ENCODE data around the gene GBA2. TPM values are rescaled to one million over a fixed set of nuclear protein-coding genes. Genes with fewer than 3 reads are reported as not detected.
A peak's percentile ranks its signal among the peaks of the same experiment; 100 is the strongest.

The GBA2 gene
- polyA plus RNA-seq, 1 of the 3 experiments (the other 2 are of a cell fraction) = 71.5 TPM

- CTCF ChIA-PET = interaction anchor here (1.0 to 6.5 kb wide), 6 partner anchors 10 to 79 kb away, joined by 3 to 88 read pairs (median 7); partner anchors contain the start of genes CCDC107, GBA2, RGP1 and RMRP
- POLR2A ChIA-PET = interaction anchor here (0.9 to 1.1 kb wide), 2 partner anchors 12 to 20 kb away, joined by 3 to 5 read pairs; partner anchors contain the start of genes GBA2 and RGP1
Observed at GRCh38 chr9:35737143-35737542, 11.9 kb downstream of the GBA2 start.

GRCh38 chr9:35736201-35736633 is 12.8 kb downstream of the GBA2 start:
- peak overlapping the region; percentile 10 to 28; a peak in 3 of 4 replicates for H3K27ac ChIP-seq (ENCODE audit: low read depth in 2 of 2, low read length in 1 of 2)
- H4K20me1 ChIP-seq (ENCODE audit: insufficient read depth) = peaks cover 3% of the 10 kb centered on the region; the same call in 1 of the 2 replicates
- WGBS (ENCODE audit: low lambda C conversion rate) = 51% methylated on average over 3 of the region's 5 CpGs
- peaks cover 38% of the 10 kb centered on the region for H3K79me2 ChIP-seq (ENCODE audit: insufficient read depth)
- no peak overlapping the region for H3K4me3 ChIP-seq (ENCODE audit: low read depth in 2 of 2, low read length in 1 of 2)
- H3K36me3 ChIP-seq (replicated peaks in 1 of 2; ENCODE audit: control insufficient read depth in 1 of 2, insufficient read depth in 2 of 2, low read length in 1 of 2) = peaks cover 54 to 64% of the 10 kb centered on the region in 2 experiments
- H3K9ac ChIP-seq = no peak overlapping the region
- H2AFZ ChIP-seq (ENCODE audit: low read depth) = no peak overlapping the region
- H3K4me2 ChIP-seq = no peak overlapping the region
- no peaks in the 10 kb centered on the region for H3K9me3 ChIP-seq
- no peaks in the 10 kb centered on the region for H3K27me3 ChIP-seq (ENCODE audit: insufficient read depth)
- no peaks in the 10 kb centered on the region for H3K9me2 ChIP-seq
- ChIA-PET CTCF (interaction anchor here (0.5 to 6.5 kb wide), 19 partner anchors 9 to 769 kb away, joined by 3 to 88 read pairs (median 3); partner anchors contain the start of genes CCDC107, GBA2, HRCT1 and MSMP), POLR2A (interaction anchor here (1.1 to 1.2 kb wide), 2 partner anchors 12 to 21 kb away, joined by 3 to 7 read pairs; partner anchors contain the start of genes GBA2 and RGP1)
- peaks cover 11 to 13% of the 10 kb centered on the region in 2 experiments for H3K4me1 ChIP-seq (ENCODE audit: control insufficient read depth in 1 of 2, insufficient read depth in 2 of 2, low read depth in 1 of 2, low read length in 1 of 2)
- H3F3A ChIP-seq (replicated peaks; ENCODE audit: insufficient read depth) = peaks cover 57% of the 10 kb centered on the region
- peak; percentile 69 for DNase-seq
- no peak for TF ChIP-seq EP300 (IDR thresholded peaks at IDR 0.05; ENCODE audit: borderline replicate concordance in 1 of 2, low read depth in 1 of 2, low read length in 1 of 2)
- TF ChIP-seq NRF1 (IDR thresholded peaks at IDR 0.05; ENCODE audit: low read depth, low read length) = no peak
- TF ChIP-seq RAD21 (IDR thresholded peaks at IDR 0.05; ENCODE audit: low read length) = peak; percentile 69
- TF ChIP-seq TCF12 (IDR thresholded peaks at IDR 0.05) = no peak
- TF ChIP-seq SMC3 (IDR thresholded peaks at IDR 0.05; ENCODE audit: low read depth, low read length) = peak; percentile 53
- no peak for TF ChIP-seq MEF2A (IDR thresholded peaks at IDR 0.05; ENCODE audit: borderline replicate concordance, low read depth)
- TF ChIP-seq GATA2 (CRISPR knock-in tag; IDR thresholded peaks at IDR 0.05) = no peak
- no peak for TF ChIP-seq YY1 (IDR thresholded peaks at IDR 0.05; ENCODE audit: low read depth)
- TF ChIP-seq USF1 (IDR thresholded peaks at IDR 0.05; ENCODE audit: borderline replicate concordance, low read depth) = no peak
- TF ChIP-seq CTCF (IDR thresholded peaks at IDR 0.05) = peak; percentile 82
- TF ChIP-seq ELF1 (IDR thresholded peaks at IDR 0.05) = no peak
- no peak for TF ChIP-seq ZBTB33 (IDR thresholded peaks at IDR 0.05; ENCODE audit: borderline replicate concordance, low read depth)
- TF ChIP-seq EZH2phosphoT487 (IDR thresholded peaks at IDR 0.05; ENCODE audit: borderline replicate concordance, low read depth) = no peak
- TF ChIP-seq NFIC (IDR thresholded peaks at IDR 0.05; ENCODE audit: borderline replicate concordance) = no peak
- no peak for TF ChIP-seq MXI1 (IDR thresholded peaks at IDR 0.05; ENCODE audit: low read depth, low read length)
- TF ChIP-seq USF2 (IDR thresholded peaks at IDR 0.05; ENCODE audit: borderline replicate concordance, low read depth, low read length) = no peak

More at GRCh38 chr9:35737143-35737542, 11.9 kb downstream of the GBA2 start:
- peaks cover 11 to 13% of the 10 kb centered on the region in 2 experiments; a peak in 3 of 4 replicates for H3K4me1 ChIP-seq (ENCODE audit: control insufficient read depth in 1 of 2, insufficient read depth in 2 of 2, low read depth in 1 of 2, low read length in 1 of 2)
- peaks cover 57 to 69% of the 10 kb centered on the region in 2 experiments for H3K36me3 ChIP-seq (replicated peaks in 1 of 2; ENCODE audit: control insufficient read depth in 1 of 2, insufficient read depth in 2 of 2, low read length in 1 of 2)
- 93% methylated on average over 3 of the region's 7 CpGs for WGBS (ENCODE audit: low lambda C conversion rate)
- H4K20me1 ChIP-seq (ENCODE audit: insufficient read depth) = peaks cover 3% of the 10 kb centered on the region; the same call in 1 of the 2 replicates
- peaks cover 35% of the 10 kb centered on the region for H3K79me2 ChIP-seq (ENCODE audit: insufficient read depth)
- H3K4me3 ChIP-seq (ENCODE audit: low read depth in 2 of 2, low read length in 1 of 2) = no peak overlapping the region
- H3K9ac ChIP-seq = no peak overlapping the region
- H3F3A ChIP-seq (replicated peaks; ENCODE audit: insufficient read depth) = peaks cover 55% of the 10 kb centered on the region
- peak overlapping the region in 1 of 2 experiments; percentile 10; a peak in 1 of 4 replicates for H3K27ac ChIP-seq (ENCODE audit: low read depth in 2 of 2, low read length in 1 of 2)
- no peaks in the 10 kb centered on the region for H3K27me3 ChIP-seq (ENCODE audit: insufficient read depth)
- H3K4me2 ChIP-seq = no peak overlapping the region
- no peak for DNase-seq
- no peak for TF ChIP-seq RAD21 (IDR thresholded peaks at IDR 0.05; ENCODE audit: low read length)
- no peak for TF ChIP-seq SMC3 (IDR thresholded peaks at IDR 0.05; ENCODE audit: low read depth, low read length)
- TF ChIP-seq NFIC (IDR thresholded peaks at IDR 0.05; ENCODE audit: borderline replicate concordance) = no peak
- H2AFZ ChIP-seq (ENCODE audit: low read depth) = no peak overlapping the region
- no peaks in the 10 kb centered on the region for H3K9me2 ChIP-seq
- no peaks in the 10 kb centered on the region for H3K9me3 ChIP-seq

Measured in SK-N-SH (cell line).